ENCODE data around the gene SIPA1L3.
A peak's percentile ranks its signal among the peaks of the same experiment; 100 is the strongest.

Gene SIPA1L3

GRCh38 chr19:38034492-38034860 lies 127.5 kb downstream of the SIPA1L3 start:
- H3K27ac ChIP-seq (ENCODE audit: low read depth, low read length): peak overlapping the region; percentile 86

GRCh38 chr19:38035515-38036495 lies 128.8 kb downstream of the SIPA1L3 start:
- H3K79me2 ChIP-seq (ENCODE audit: insufficient read depth, low read length): peaks cover 67% of the 10 kb centered on the region
- TF ChIP-seq CTCF (IDR thresholded peaks at IDR 0.05; ENCODE audit: insufficient read depth, low read length, poor library complexity, severe bottlenecking) (no peak), EZH2phosphoT487 (conservative IDR thresholded peaks at IDR 0.05; ENCODE audit: low read length) (no peak)
- H3K9me2 ChIP-seq (replicated peaks; ENCODE audit: insufficient read depth, low read length): no peaks in the 10 kb centered on the region
- no peak overlapping the region for H3K4me3 ChIP-seq (ENCODE audit: insufficient read depth, low read length, poor library complexity, severe bottlenecking)
- peak overlapping the region; percentile 86; the same call in 1 of the 2 replicates for H3K27ac ChIP-seq (ENCODE audit: low read depth, low read length)
- H2AFZ ChIP-seq (ENCODE audit: low read depth, low read length, severe bottlenecking): no peak overlapping the region
- H3K9me3 ChIP-seq (ENCODE audit: insufficient read depth, low read length): no peaks in the 10 kb centered on the region
- H3K9ac ChIP-seq (ENCODE audit: low read length): no peak overlapping the region
- H3F3A ChIP-seq (ENCODE audit: insufficient read depth): peaks cover 23% of the 10 kb centered on the region
- no peaks in the 10 kb centered on the region for H3K27me3 ChIP-seq (ENCODE audit: low read length)
- H3K36me3 ChIP-seq (ENCODE audit: low read length): peaks cover 14% of the 10 kb centered on the region; the same call in 1 of the 2 replicates
- no peaks in the 10 kb centered on the region for H4K20me1 ChIP-seq (ENCODE audit: low read depth, low read length)
- no peak overlapping the region for H3K4me2 ChIP-seq (ENCODE audit: low read depth, low read length, poor library complexity, severe bottlenecking)

More at GRCh38 chr19:38034492-38034860, 127.5 kb downstream of the SIPA1L3 start:
- no peak overlapping the region for H3K4me3 ChIP-seq (ENCODE audit: insufficient read depth, low read length, poor library complexity, severe bottlenecking)
- H3K4me2 ChIP-seq (ENCODE audit: low read depth, low read length, poor library complexity, severe bottlenecking): peak overlapping the region; percentile 56
- TF ChIP-seq EZH2phosphoT487 (conservative IDR thresholded peaks at IDR 0.05; ENCODE audit: low read length) (no peak), CTCF (IDR thresholded peaks at IDR 0.05; ENCODE audit: insufficient read depth, low read length, poor library complexity, severe bottlenecking) (no peak)
- H3K9ac ChIP-seq (ENCODE audit: low read length): peak overlapping the region; percentile 43
- H3K9me3 ChIP-seq (ENCODE audit: insufficient read depth, low read length): no peaks in the 10 kb centered on the region
- H3K36me3 ChIP-seq (ENCODE audit: low read length): peaks cover 16% of the 10 kb centered on the region; the same call in 1 of the 2 replicates
- H3F3A ChIP-seq (ENCODE audit: insufficient read depth): peaks cover 23% of the 10 kb centered on the region
- H3K9me2 ChIP-seq (replicated peaks; ENCODE audit: insufficient read depth, low read length): no peaks in the 10 kb centered on the region
- no peak overlapping the region for H2AFZ ChIP-seq (ENCODE audit: low read depth, low read length, severe bottlenecking)
- peaks cover 61% of the 10 kb centered on the region for H3K79me2 ChIP-seq (ENCODE audit: insufficient read depth, low read length)
- no peaks in the 10 kb centered on the region for H4K20me1 ChIP-seq (ENCODE audit: low read depth, low read length)
- no peaks in the 10 kb centered on the region for H3K27me3 ChIP-seq (ENCODE audit: low read length)

- Histone ChIP-seq H2AFZ (ENCODE audit: low read depth, low read length, severe bottlenecking) (no peak overlapping the region), H3K4me3 (ENCODE audit: insufficient read depth, low read length, poor library complexity, severe bottlenecking) (no peak overlapping the region), H4K20me1 (ENCODE audit: low read depth, low read length) (no peaks in the 10 kb centered on the region), H3K9ac (ENCODE audit: low read length) (no peak overlapping the region), H3K27me3 (ENCODE audit: low read length) (no peaks in the 10 kb centered on the region), H3K79me2 (ENCODE audit: insufficient read depth, low read length) (peaks cover 66% of the 10 kb centered on the region), H3K36me3 (ENCODE audit: low read length) (peaks cover 7% of the 10 kb centered on the region; the same call in 1 of the 2 replicates), H3K4me2 (ENCODE audit: low read depth, low read length, poor library complexity, severe bottlenecking) (no peak overlapping the region), H3K9me3 (ENCODE audit: insufficient read depth, low read length) (no peaks in the 10 kb centered on the region), H3K9me2 (replicated peaks; ENCODE audit: insufficient read depth, low read length) (no peaks in the 10 kb centered on the region), H3F3A (ENCODE audit: insufficient read depth) (peaks cover 16% of the 10 kb centered on the region), H3K27ac (ENCODE audit: low read depth, low read length) (no peak overlapping the region)
- TF ChIP-seq CTCF (IDR thresholded peaks at IDR 0.05; ENCODE audit: insufficient read depth, low read length, poor library complexity, severe bottlenecking): no peak
- TF ChIP-seq EZH2phosphoT487 (conservative IDR thresholded peaks at IDR 0.05; ENCODE audit: low read length): no peak
Observed at GRCh38 chr19:38036707-38037611, 130.0 kb downstream of the SIPA1L3 start.

Data from SU-DHL-6 (cell line).